NCI-H146 (cell line): Measurements from ENCODE around the gene MRS2.
"Not testable (repeated sequence)": the region's sequence is repeated elsewhere in the genome, so short reads cannot be mapped to it uniquely, and the experiment has no call there.

Experiments
- DNase-seq: peaks from one replicate; lab custom pipeline; 2025; lab: John Stamatoyannopoulos, UW

MRS2 gene

GRCh38 chr6:24402697-24403500 is at the start of gene MRS2:
Gene MRS2, plus strand, starts transcription at chr6:24402936. Its CDS starts 111 bp downstream, at chr6:24403047.
- DNase-seq: peak; percentile 98

- no peak for DNase-seq
Measured at GRCh38 chr6:24353861-24354260, 48.9 kb upstream of the MRS2 start.

GRCh38 chr6:24355393-24355792 is 47.3 kb upstream of the MRS2 start:
- DNase-seq: no peak

- no peak for DNase-seq
Measured at GRCh38 chr6:24356310-24356973, 46.3 kb upstream of the MRS2 start.

GRCh38 chr6:24357336-24358218 is 45.2 kb upstream of the MRS2 start, which contains the start of gene DCDC2:
Gene DCDC2, minus strand, starts transcription at chr6:24358059. Its CDS starts 309 bp downstream, at chr6:24357750.
- no peak for DNase-seq

- no peak for DNase-seq
Measured at GRCh38 chr6:24358219-24358821, 44.4 kb upstream of the MRS2 start.

- DNase-seq: peak; percentile 97
Measured at GRCh38 chr6:24359640-24360454, 42.9 kb upstream of the MRS2 start.

- not testable (repeated sequence) for DNase-seq
Measured at GRCh38 chr6:24362363-24362762, 40.4 kb upstream of the MRS2 start.

GRCh38 chr6:24365103-24365633 is 37.6 kb upstream of the MRS2 start:
- not testable (repeated sequence) for DNase-seq

- DNase-seq: peak; percentile 29
Measured at GRCh38 chr6:24374612-24375011, 28.1 kb upstream of the MRS2 start.

GRCh38 chr6:24376871-24377270 is 25.9 kb upstream of the MRS2 start:
- DNase-seq: peak; percentile 42

GRCh38 chr6:24378473-24379097 is 24.2 kb upstream of the MRS2 start:
- DNase-seq: no peak

- DNase-seq: no peak
Measured at GRCh38 chr6:24381476-24382219, 21.1 kb upstream of the MRS2 start.

- DNase-seq: no peak
Measured at GRCh38 chr6:24382220-24382540, 20.6 kb upstream of the MRS2 start.

- DNase-seq: not testable (repeated sequence)
Measured at GRCh38 chr6:24382891-24383494, 19.7 kb upstream of the MRS2 start.

- DNase-seq: not testable (repeated sequence)
Measured at GRCh38 chr6:24384369-24385130, 18.2 kb upstream of the MRS2 start.

GRCh38 chr6:24385536-24386269 is 17.0 kb upstream of the MRS2 start:
- DNase-seq: no peak

- DNase-seq: no peak
Measured at GRCh38 chr6:24387818-24388217, 14.9 kb upstream of the MRS2 start.
